Progenitor cell of endocrine pancreas (in vitro differentiated cells): ENCODE data around the gene EME1. TPM values are rescaled to one million over a fixed set of nuclear protein-coding genes. Genes with fewer than 3 reads are reported as not detected.

ENCODE experiments used
- DNase-seq: peaks from one replicate; pipeline ENCODE4 v3.0.0; 2021; ENCODE audit warnings: low spot score; ENCODE audit not compliant: unreplicated experiment
- H3K27ac Mint-ChIP-seq: 2 replicates; pipeline ENCODE4 v1.8.0; 2021; ENCODE audit warnings: mild to moderate bottlenecking, moderate library complexity, mixed read lengths
- H3K27me3 Mint-ChIP-seq: 2 replicates; pipeline ENCODE4 v1.8.0; 2021; ENCODE audit warnings: mixed read lengths
- H3K36me3 Mint-ChIP-seq: 2 replicates; pipeline ENCODE4 v1.8.0; 2022; ENCODE audit warnings: mixed read lengths; ENCODE audit not compliant: insufficient read depth
- H3K4me1 Mint-ChIP-seq: 2 replicates; pipeline ENCODE4 v1.8.0; 2021; ENCODE audit warnings: low read depth, mixed read lengths
- H3K4me3 Mint-ChIP-seq: 2 replicates; pipeline ENCODE4 v1.8.0; 2021; ENCODE audit warnings: low read depth, mild to moderate bottlenecking, moderate library complexity, mixed read lengths
- H3K9me3 Mint-ChIP-seq: 2 replicates; pipeline ENCODE4 v1.8.0; 2021; ENCODE audit warnings: low read depth, mixed read lengths
- CTCF ChIP-seq: fragments of 200-600 bp; sonication (generic); IDR thresholded peaks from one replicate; pipeline ENCODE4 v1.5.0; 2021; ENCODE audit warnings: antibody characterized with exemption, mild to moderate bottlenecking; ENCODE audit not compliant: unreplicated experiment
- total RNA-seq: library from RNA; stranded (reverse); gene quantifications from 2 replicates; pipeline ENCODE4 v1.2.1, GENCODE V29; 2021

The EME1 gene
- total RNA-seq, 1 donor from 2014 or later = 10.1 TPM

GRCh38 chr17:50337956-50338355 is 35.1 kb upstream of the EME1 start:
- H3K4me3 Mint-ChIP-seq = no peak overlapping the region
- no peak for TF ChIP-seq CTCF
- peaks cover 1% of the 10 kb centered on the region for H3K36me3 Mint-ChIP-seq
- no peak for DNase-seq
- no peak overlapping the region for H3K27ac Mint-ChIP-seq
- H3K4me1 Mint-ChIP-seq = no peaks in the 10 kb centered on the region
- H3K9me3 Mint-ChIP-seq = peaks cover 11% of the 10 kb centered on the region
- peaks cover 2% of the 10 kb centered on the region for H3K27me3 Mint-ChIP-seq

- peaks cover 11% of the 10 kb centered on the region for H3K9me3 Mint-ChIP-seq
- TF ChIP-seq CTCF = no peak
- DNase-seq = no peak
- H3K4me3 Mint-ChIP-seq = no peak overlapping the region
- H3K27ac Mint-ChIP-seq = no peak overlapping the region
- peaks cover 1% of the 10 kb centered on the region for H3K36me3 Mint-ChIP-seq
- peaks cover 4% of the 10 kb centered on the region for H3K27me3 Mint-ChIP-seq
- H3K4me1 Mint-ChIP-seq = no peaks in the 10 kb centered on the region
Measured at GRCh38 chr17:50338645-50339044, 34.4 kb upstream of the EME1 start.

GRCh38 chr17:50339381-50339780 is 33.6 kb upstream of the EME1 start:
- Mint-ChIP-seq H3K27ac (no peak overlapping the region), H3K4me1 (no peaks in the 10 kb centered on the region), H3K36me3 (peaks cover 1% of the 10 kb centered on the region), H3K27me3 (peaks cover 5% of the 10 kb centered on the region), H3K4me3 (no peak overlapping the region), H3K9me3 (peaks cover 11% of the 10 kb centered on the region)
- no peak for DNase-seq
- TF ChIP-seq CTCF = no peak

GRCh38 chr17:50344731-50345365 is 28.2 kb upstream of the EME1 start:
- no peak overlapping the region for H3K27ac Mint-ChIP-seq
- H3K36me3 Mint-ChIP-seq = no peaks in the 10 kb centered on the region
- no peak for DNase-seq
- peaks cover 14% of the 10 kb centered on the region for H3K27me3 Mint-ChIP-seq
- peaks cover 10% of the 10 kb centered on the region for H3K4me1 Mint-ChIP-seq
- H3K4me3 Mint-ChIP-seq = peak overlapping the region; percentile 74
- H3K9me3 Mint-ChIP-seq = no peaks in the 10 kb centered on the region
- TF ChIP-seq CTCF = no peak

- H3K27me3 Mint-ChIP-seq = peaks cover 14% of the 10 kb centered on the region
- no peaks in the 10 kb centered on the region for H3K36me3 Mint-ChIP-seq
- DNase-seq = peak; percentile 79
- H3K9me3 Mint-ChIP-seq = no peaks in the 10 kb centered on the region
- no peak for TF ChIP-seq CTCF
- peaks cover 10% of the 10 kb centered on the region for H3K4me1 Mint-ChIP-seq
- peak within 1 kb of the TSS; percentile 93 for H3K27ac Mint-ChIP-seq
- H3K4me3 Mint-ChIP-seq = peak within 1 kb of the TSS; percentile 90
Measured at GRCh38 chr17:50345432-50346312, 27.4 kb upstream of the EME1 start, which contains the start of gene XYLT2. Gene XYLT2, plus strand, starts transcription at chr17:50346126. Its CDS starts 15 bp downstream, at chr17:50346141.
